GM19395 (cell line): ENCODE measurements around the gene HUNK.

ENCODE experiments used
- ATAC-seq: cut with Tn5 transposase; IDR thresholded peaks from one replicate; pipeline ENCODE4 v1.9.1; 2021; ENCODE audit warnings: mild to moderate bottlenecking, moderate library complexity; ENCODE audit not compliant: unreplicated experiment

The HUNK gene

DNA sequence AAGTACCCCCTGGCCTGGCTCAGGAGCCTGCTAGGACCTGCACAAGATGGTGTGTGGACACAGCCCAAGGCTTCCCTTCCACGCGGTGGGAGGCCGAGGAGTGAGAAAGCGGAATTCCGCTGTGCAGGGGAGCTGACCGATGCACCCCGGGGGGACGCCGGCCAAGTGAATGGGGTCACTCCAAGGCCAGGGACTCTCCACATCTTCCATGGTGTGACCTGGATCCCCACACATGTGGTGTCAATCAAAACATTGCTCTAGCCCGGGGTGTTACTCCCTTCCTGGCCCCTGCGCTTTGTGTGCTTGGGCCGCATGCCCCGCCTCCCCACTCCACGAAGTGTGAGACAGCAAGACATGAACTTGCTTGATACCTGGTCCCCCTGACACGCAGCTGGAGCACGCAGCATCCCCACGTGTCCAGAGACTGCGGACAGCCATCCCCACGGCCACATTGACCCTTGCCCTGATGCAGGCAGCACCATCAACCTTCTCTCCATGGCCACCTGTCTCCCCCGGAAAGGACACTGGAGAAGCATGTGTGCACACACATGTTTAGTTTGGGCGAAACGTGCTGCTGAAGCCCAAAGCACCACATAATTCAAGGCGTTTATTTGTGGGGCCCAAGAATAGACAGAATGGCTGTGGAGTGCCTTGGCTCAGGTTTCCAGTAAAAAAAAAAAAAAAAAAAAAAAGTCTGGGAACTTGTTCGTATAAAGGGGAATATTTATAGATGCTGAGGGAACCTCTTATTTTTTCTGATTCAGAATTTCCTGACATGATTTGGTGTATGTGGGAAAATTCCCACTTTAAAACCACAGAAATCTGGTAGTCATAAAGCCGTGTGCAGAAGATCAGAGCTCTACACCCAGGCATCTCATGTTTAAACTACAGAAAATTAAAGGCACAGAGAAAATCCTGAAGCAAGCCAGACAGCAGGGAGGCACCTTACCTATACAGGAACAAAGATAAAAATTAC lies 171.7 kb downstream of the HUNK start:
- no peak for ATAC-seq

GRCh38 chr21:32046191-32046590 lies 173.4 kb downstream of the HUNK start:
- no peak for ATAC-seq

DNA sequence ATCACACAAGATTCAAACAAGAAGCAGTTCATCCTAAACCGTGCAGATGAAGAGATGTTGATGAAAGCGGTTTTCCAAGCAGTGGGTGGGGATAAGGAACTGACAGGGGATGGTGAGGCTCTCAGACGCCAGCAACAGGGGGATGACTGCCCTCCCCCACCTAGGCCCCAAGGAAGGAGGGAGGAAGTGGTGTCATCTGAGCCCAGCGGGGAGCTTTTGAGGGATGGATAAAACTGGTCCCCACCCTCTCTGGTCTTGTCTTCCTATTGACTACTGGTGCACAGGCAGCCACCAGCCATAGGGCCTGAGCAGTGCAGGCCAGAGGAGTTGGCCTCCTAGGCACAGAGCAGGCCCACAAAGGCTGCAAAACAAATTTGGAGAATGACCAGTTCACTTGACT lies 175.5 kb downstream of the HUNK start:
- ATAC-seq: no peak
